Ascending aorta (tissue), 2 donors: Measurements from ENCODE around the gene CXADR. TPM values are rescaled to one million over a fixed set of nuclear protein-coding genes. Genes with fewer than 3 reads are reported as not detected.
"Not testable (repeated sequence)": the region's sequence is repeated elsewhere in the genome, so short reads cannot be mapped to it uniquely, and the experiment has no call there.

Source experiments
- DNase-seq, 2 donors: peaks; one replicate each; pipeline ENCODE4 v3.0.0-alpha.2; 2019; ENCODE audit warnings: low spot score in 2 of 2
- H3K27ac ChIP-seq, 2 donors: fragments of 200-600 bp; sonication (generic); one replicate each; pipeline ENCODE4 v1.5.1; 2016 to 2017; ENCODE audit warnings: mild to moderate bottlenecking in 1 of 2
- H3K27me3 ChIP-seq: fragments of 200-600 bp; sonication (generic); one replicate; pipeline ENCODE4 v1.5.1; 2017
- H3K36me3 ChIP-seq, 2 donors: fragments of 200-600 bp; sonication (generic); one replicate each; pipeline ENCODE4 v1.5.1; 2016
- H3K4me1 ChIP-seq, 2 donors: fragments of 200-600 bp; sonication (generic); one replicate each; pipeline ENCODE4 v1.5.1; 2016 to 2017; ENCODE audit warnings: mild to moderate bottlenecking in 1 of 2
- H3K4me3 ChIP-seq, 2 donors: fragments of 200-600 bp; sonication (generic); one replicate each; pipeline ENCODE4 v1.5.1; 2016 to 2017; ENCODE audit warnings: mild to moderate bottlenecking in 1 of 2
- H3K9me3 ChIP-seq, 2 donors: fragments of 200-600 bp; sonication (generic); one replicate each; pipeline ENCODE4 v1.5.1; 2016
- CTCF ChIP-seq, 3 experiments: fragments of 200-600 bp in 2 of 3; fragments of 450-650 bp in 1 of 3; sonication (generic) in 2 of 3; IDR thresholded peaks; one replicate each; pipeline ENCODE4 v1.5.1; 2016 to 2019; ENCODE audit warnings: antibody characterized with exemption in 3 of 3, mild to moderate bottlenecking in 1 of 3, moderate library complexity in 1 of 3
- intact Hi-C: fragments of 100-400 bp; cut with DNase I; formaldehyde crosslinking; loops from one replicate; pipeline ENCODE4 v1.15.1; 2023
- total RNA-seq: library from RNA; depleted of rRNA; stranded (reverse); fragments of >200 nt; gene quantifications from one replicate; pipeline ENCODE4 v1.1.0, GENCODE V29; 2016

The CXADR gene
- total RNA-seq, 1 donor from 2014 or later: 0.32 TPM

- no peak for DNase-seq
- intact Hi-C loops: no loop called here
- no peaks in the 10 kb centered on the region for H3K36me3 ChIP-seq
- no peaks in the 10 kb centered on the region for H3K27me3 ChIP-seq
- no peaks in the 10 kb centered on the region for H3K9me3 ChIP-seq
- TF ChIP-seq CTCF (IDR thresholded peaks at IDR 0.05): no peak
- no peaks in the 10 kb centered on the region for H3K4me1 ChIP-seq
- H3K27ac ChIP-seq: no peak overlapping the region
- H3K4me3 ChIP-seq: no peak overlapping the region
These were observed 43.1 kb upstream of the CXADR start for GRCh38 chr21:17469727-17470126.

- intact Hi-C loops: no loop called here
- H3K36me3 ChIP-seq: no peaks in the 10 kb centered on the region
- no peaks in the 10 kb centered on the region for H3K9me3 ChIP-seq
- H3K27ac ChIP-seq: no peak overlapping the region
- no peaks in the 10 kb centered on the region for H3K4me1 ChIP-seq
- no peaks in the 10 kb centered on the region for H3K27me3 ChIP-seq
- no peak for TF ChIP-seq CTCF (IDR thresholded peaks at IDR 0.05)
- H3K4me3 ChIP-seq: no peak overlapping the region
- DNase-seq: no peak
These were observed 40.7 kb upstream of the CXADR start for GRCh38 chr21:17472182-17472581.

GRCh38 chr21:17472592-17473271, 40.1 kb upstream of the CXADR start:
- intact Hi-C loops: no loop called here
- Histone ChIP-seq H3K27ac (no peak overlapping the region), H3K4me3 (no peak overlapping the region), H3K27me3 (no peaks in the 10 kb centered on the region), H3K4me1 (no peaks in the 10 kb centered on the region), H3K36me3 (no peaks in the 10 kb centered on the region), H3K9me3 (no peaks in the 10 kb centered on the region)
- TF ChIP-seq CTCF (IDR thresholded peaks at IDR 0.05): no peak
- no peak for DNase-seq

GRCh38 chr21:17476006-17476405, 36.8 kb upstream of the CXADR start:
- Histone ChIP-seq H3K27me3 (no peaks in the 10 kb centered on the region), H3K36me3 (no peaks in the 10 kb centered on the region), H3K4me3 (no peak overlapping the region), H3K9me3 (no peaks in the 10 kb centered on the region), H3K4me1 (no peaks in the 10 kb centered on the region), H3K27ac (no peak overlapping the region)
- intact Hi-C loops: no loop called here
- no peak for TF ChIP-seq CTCF (IDR thresholded peaks at IDR 0.05)
- DNase-seq: no peak

GRCh38 chr21:17478156-17478555, 34.7 kb upstream of the CXADR start:
- DNase-seq, H3K4me1 ChIP-seq, intact Hi-C loops: not testable (repeated sequence)

GRCh38 chr21:17479606-17480005, 33.2 kb upstream of the CXADR start:
- no peak for TF ChIP-seq CTCF (IDR thresholded peaks at IDR 0.05)

More at GRCh38 chr21:17478156-17478555, 34.7 kb upstream of the CXADR start:
- not testable (repeated sequence) for H3K36me3 ChIP-seq, H3K9me3 ChIP-seq, H3K27ac ChIP-seq, H3K27me3 ChIP-seq, H3K4me3 ChIP-seq

More at GRCh38 chr21:17479606-17480005, 33.2 kb upstream of the CXADR start:
- Histone ChIP-seq H3K36me3 (no peaks in the 10 kb centered on the region), H3K4me3 (no peak overlapping the region), H3K27me3 (no peaks in the 10 kb centered on the region), H3K27ac (no peak overlapping the region), H3K4me1 (no peaks in the 10 kb centered on the region), H3K9me3 (no peaks in the 10 kb centered on the region)
- intact Hi-C loops: no loop called here
- no peak for DNase-seq
